ENCODE measurements around the gene NPEPL1.
"Not testable (repeated sequence)": the region's sequence is repeated elsewhere in the genome, so short reads cannot be mapped to it uniquely, and the experiment has no call there.

Gene NPEPL1

DNA sequence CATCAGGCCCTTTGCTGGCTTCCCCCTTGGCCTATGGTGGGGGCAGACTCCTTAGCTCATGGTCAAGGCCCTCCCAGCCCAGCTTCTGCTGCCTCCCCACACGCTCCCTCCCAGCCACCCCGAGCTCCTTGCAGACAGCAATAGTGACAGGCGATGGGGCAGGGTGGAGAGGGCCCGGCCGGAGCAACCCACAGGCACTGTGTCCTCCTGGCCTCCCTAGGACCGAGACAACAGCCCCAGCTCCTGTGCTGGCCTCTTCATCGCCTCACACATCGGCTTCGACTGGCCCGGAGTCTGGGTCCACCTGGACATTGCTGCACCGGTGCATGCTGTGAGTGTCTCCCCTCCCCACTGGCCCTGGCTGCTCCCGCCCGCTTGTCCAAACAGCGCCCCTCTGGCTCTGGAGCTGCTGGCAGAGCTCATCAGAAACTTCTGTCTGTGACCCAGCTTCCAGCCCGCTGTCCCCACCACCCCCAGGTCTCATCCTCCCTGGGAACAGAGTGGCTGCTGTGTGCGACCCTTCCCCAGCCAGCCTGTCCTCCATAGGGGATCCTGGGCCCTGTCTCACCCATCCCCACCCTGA lies 21.8 kb downstream of the NPEPL1 start:
- DNase-seq (ENCODE audit: low spot score) = no peak

GRCh38 chr20:58714923-58715351 lies 22.3 kb downstream of the NPEPL1 start:
- no peak for DNase-seq (ENCODE audit: low spot score)

- no peak for DNase-seq (ENCODE audit: low spot score)
Observed at GRCh38 chr20:58715391-58715800, 22.8 kb downstream of the NPEPL1 start.

- DNase-seq (ENCODE audit: low spot score) = no peak
Observed at GRCh38 chr20:58715801-58716475, 23.3 kb downstream of the NPEPL1 start.

GRCh38 chr20:58716476-58717277 lies 24.1 kb downstream of the NPEPL1 start:
- no peak for DNase-seq (ENCODE audit: low spot score)

DNA sequence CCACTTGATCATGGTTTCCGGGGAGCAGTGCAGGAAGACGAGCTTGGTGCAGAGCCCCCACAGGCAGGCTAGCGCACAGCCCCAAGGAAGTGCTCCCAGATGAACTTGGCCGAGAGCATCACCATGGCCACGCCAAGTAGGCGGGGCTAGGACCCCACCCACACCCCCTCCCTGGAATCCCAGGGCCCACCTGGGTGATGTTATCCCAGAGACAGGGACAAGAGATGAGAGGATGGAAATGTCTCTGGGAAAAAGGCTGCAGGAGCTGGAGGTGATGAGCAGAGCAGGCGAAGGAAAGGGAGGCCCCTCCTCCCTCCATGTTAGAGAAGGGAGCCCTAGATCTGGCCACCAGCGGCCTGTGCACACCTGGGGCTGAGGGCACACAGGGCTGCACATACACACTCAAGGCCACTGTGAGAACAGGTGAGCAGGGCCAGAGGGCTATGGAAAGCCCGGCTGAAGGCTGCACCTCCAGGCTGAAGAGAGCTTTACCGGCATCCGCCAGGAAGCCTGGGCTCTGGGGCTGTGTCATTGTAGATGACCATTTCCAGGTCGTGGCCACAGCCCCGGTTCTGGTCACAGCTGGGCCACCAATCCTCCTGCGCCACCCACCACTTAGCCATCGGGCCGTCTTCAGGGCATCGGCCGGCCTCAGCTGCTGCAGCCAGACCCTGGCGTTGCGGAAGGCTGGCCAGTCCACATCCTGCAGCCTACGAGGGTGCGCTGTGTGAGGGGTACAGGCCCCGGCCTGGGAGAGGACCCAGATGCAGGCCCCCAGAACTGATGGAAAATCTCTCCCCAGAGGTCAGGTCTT lies 24.9 kb downstream of the NPEPL1 start:
- no peak for DNase-seq (ENCODE audit: low spot score)

DNA sequence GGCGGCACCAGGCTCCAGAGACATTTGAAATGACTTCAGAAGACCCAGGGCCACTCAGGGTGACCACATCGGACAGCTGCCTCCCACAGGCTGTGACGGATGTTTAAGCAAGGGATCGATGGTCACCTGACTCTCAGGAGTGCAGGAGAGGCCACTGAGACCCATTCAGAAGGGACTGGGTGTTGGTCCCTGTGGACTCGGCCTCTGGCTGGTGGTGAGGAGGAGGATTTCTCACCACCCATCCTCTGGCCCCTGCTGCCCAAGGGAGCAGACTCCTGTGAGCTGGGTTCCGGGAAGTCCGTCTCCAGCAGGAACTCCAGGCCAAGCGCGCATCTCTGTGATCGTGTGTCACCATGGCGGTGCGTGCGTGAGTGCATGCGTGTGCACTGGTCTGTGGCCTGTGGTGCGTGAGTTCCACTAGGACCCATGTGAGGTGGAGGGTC lies 25.5 kb downstream of the NPEPL1 start:
- no peak for DNase-seq (ENCODE audit: low spot score)

DNA sequence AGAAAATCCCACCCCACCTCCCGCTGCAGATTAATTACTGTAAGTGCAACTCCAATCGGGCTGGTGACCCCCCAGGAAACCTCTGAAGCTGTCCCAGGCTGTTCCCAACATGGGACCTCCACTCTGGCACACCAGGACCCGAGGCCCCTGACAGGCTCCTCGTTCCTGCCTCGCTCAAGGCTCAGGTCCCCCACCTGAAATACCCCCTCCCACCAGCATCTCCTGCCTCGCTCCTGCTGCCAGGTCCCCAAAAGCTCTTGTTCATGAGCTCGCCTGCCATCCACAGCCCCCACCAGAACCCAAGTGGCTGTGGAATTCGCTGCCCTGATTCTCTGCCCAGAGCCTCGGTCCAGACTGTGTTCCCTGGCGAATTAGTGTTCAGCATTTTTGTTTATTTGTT lies 26.1 kb downstream of the NPEPL1 start:
- no peak for DNase-seq (ENCODE audit: low spot score)

- no peak for DNase-seq (ENCODE audit: low spot score)
Observed at GRCh38 chr20:58719258-58719657, 26.7 kb downstream of the NPEPL1 start.

DNA sequence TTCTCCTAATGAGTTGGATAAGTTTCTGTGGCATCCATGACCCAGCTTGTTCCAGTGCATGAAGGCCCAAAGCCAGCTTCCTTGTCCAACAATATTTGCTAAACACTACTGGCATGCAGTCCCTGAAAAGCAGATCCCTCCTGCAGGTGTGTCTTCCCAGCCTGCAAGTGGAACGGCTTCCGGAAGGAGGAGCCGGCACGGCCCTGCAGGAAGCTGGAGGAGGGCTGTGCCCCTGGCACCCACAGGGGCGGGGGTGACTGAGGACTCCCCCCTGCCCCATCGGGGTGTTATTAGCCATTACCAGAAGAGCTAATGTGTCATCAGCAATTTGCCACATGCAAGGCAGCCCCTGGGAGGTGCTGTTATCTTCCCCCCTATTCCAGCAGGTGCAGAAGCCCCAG lies 27.4 kb downstream of the NPEPL1 start:
- no peak for DNase-seq (ENCODE audit: low spot score)

GRCh38 chr20:58720890-58721289 lies 28.3 kb downstream of the NPEPL1 start:
- DNase-seq (ENCODE audit: low spot score) = no peak

GRCh38 chr20:58721951-58722778 lies 29.6 kb downstream of the NPEPL1 start:
- no peak for DNase-seq (ENCODE audit: low spot score)

DNA sequence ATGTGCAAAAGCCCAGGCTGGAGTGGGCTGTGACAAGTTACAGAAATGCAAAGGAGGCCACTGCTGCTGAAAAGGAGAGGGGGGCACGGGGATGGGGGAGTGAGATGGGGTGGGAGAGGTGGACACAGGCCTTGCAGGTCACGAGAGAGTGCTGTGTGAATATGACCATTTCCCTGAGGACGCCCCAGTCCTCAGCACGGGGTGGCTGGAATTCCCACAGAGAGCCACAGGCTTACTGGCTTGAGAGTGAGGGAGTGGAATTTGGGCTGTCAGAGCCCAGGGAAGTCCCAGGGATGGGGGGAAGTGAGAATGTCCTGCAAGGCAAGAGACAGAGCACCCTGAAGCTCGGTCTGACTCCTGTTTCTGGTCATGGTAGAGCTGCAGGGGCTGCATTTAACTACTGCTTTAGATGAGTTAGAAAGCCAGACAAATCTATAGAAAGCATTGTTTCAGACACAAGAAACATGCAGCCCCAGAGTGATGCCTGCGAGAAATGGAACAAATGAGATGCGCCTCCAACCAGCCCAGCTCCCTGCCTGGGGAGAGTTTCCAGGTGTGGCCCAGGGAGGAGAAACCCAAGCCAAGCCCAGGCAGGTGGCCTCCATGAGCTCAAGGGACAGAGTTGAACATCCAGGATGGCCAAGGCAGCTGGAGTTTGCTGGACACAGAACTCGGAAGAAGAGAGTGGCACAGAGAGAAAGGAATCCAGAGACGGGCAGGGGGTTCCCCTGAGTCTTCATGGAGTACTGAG lies 30.5 kb downstream of the NPEPL1 start:
- no peak for DNase-seq (ENCODE audit: low spot score)

DNA sequence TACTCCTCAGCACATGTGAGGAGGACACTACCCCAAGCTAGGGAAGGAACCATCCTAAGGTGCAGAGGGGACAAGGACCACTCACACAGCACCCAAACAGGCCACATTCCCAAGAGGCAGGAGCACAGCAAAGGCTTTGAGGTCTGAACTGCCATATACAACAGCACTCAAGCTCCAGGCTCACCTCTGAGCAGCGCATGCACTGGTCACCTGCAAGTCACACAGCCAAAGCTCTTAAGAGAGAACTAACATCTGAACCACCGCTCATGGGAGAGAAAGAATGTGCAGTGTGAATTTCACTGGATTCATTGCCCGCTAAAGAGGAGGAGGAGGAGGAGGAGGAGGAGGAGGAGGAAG lies 31.0 kb downstream of the NPEPL1 start:
- no peak for DNase-seq (ENCODE audit: low spot score)

GRCh38 chr20:58726156-58726555 lies 33.6 kb downstream of the NPEPL1 start:
- DNase-seq (ENCODE audit: low spot score) = not testable (repeated sequence)

- no peak for DNase-seq (ENCODE audit: low spot score)
Observed at GRCh38 chr20:58731192-58731591, 38.6 kb downstream of the NPEPL1 start.

GRCh38 chr20:58737198-58737597 lies 44.6 kb downstream of the NPEPL1 start:
- DNase-seq (ENCODE audit: low spot score) = no peak

- no peak for DNase-seq (ENCODE audit: low spot score)
Observed at GRCh38 chr20:58740356-58741308, 48.0 kb downstream of the NPEPL1 start.

DNA sequence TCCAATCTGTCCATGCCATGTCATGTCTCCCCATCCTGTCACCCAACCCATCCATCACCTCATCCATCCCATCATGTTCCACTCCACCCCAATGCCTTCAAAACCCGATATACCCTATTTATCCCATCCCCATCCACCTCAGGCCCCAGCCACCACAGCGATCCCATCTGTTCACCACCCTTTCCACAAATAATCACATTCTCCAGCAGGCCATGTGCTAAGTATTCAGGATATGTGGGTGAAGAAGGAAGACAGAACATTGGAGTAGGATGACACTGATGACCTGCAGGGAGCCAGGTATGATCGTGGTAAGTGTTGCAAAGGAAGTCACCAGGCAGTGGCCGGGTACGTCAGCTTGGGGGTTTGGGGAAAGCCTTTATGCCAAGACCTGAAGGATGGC lies 48.8 kb downstream of the NPEPL1 start:
- DNase-seq (ENCODE audit: low spot score) = no peak

Measured in CD4-positive, alpha-beta T cell treated with Interleukin-2 at 100 ng/mL for 4 hours (primary cell).